HCT116 (cell line): ENCODE results near the gene RHOD.

ENCODE experiments used
- EZH2 ChIP-seq: fragments of 200-600 bp; sonication (generic); IDR thresholded peaks from 2 replicates; pipeline ENCODE4 v1.6.1; 2017; ENCODE audit warnings: antibody characterized with exemption, mixed run types
- POLR2A ChIP-seq: IDR thresholded peaks from 2 replicates; pipeline ENCODE4 v1.7.0; 2011; ENCODE audit warnings: borderline replicate concordance; ENCODE audit not compliant: insufficient read depth, insufficient read length; ENCODE audit errors: extremely low read depth
- TF ChIP-seq, protein P1 (sequence below), 3 experiments: fragments of 200-600 bp in 1 of 3; sonication (generic) in 1 of 3; IDR thresholded peaks in 2 of 3; conservative IDR thresholded peaks in 1 of 3; 2 replicates each; pipeline ENCODE4 v1.5.1; 2012 to 2017; ENCODE audit warnings: low read depth in 2 of 3, low read length in 2 of 3, antibody characterized with exemption in 1 of 3, borderline replicate concordance in 1 of 3, control low read depth in 1 of 3, mild to moderate bottlenecking in 1 of 3, mixed read lengths in 1 of 3, mixed run types in 1 of 3, moderate library complexity in 1 of 3; ENCODE audit not compliant: insufficient read depth in 1 of 3
- TF ChIP-seq, protein P2 (sequence below): IDR thresholded peaks from 2 replicates; pipeline ENCODE4 v1.6.1; 2012
- TF ChIP-seq, protein P3 (sequence below): IDR thresholded peaks from 2 replicates; pipeline ENCODE4 v1.6.1; 2011; ENCODE audit warnings: mild to moderate bottlenecking, low read length, moderate library complexity; ENCODE audit not compliant: insufficient replicate concordance; ENCODE audit errors: extremely low read depth

DNA sequence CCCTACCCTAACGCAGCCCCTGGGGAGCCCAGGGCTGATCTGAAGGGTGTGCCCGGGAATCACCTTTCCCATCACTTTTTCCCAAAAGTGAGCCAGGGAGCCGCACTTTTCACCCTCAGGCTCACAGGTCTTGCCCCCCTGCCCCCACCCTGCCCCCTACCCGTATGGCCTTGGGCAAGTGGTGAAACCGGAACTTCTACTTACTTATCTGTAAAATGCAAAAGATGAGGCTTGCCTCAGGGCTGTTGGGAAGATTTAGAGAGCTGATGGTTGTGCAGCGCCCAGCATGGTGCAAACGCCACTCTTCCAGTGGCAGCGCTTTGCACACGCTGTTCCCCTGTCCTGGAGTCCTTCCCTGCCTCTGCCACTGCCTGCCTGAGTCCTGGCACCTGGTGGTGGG, 25.7 kb upstream of the RHOD start:
- TF ChIP-seq, protein P1, sequence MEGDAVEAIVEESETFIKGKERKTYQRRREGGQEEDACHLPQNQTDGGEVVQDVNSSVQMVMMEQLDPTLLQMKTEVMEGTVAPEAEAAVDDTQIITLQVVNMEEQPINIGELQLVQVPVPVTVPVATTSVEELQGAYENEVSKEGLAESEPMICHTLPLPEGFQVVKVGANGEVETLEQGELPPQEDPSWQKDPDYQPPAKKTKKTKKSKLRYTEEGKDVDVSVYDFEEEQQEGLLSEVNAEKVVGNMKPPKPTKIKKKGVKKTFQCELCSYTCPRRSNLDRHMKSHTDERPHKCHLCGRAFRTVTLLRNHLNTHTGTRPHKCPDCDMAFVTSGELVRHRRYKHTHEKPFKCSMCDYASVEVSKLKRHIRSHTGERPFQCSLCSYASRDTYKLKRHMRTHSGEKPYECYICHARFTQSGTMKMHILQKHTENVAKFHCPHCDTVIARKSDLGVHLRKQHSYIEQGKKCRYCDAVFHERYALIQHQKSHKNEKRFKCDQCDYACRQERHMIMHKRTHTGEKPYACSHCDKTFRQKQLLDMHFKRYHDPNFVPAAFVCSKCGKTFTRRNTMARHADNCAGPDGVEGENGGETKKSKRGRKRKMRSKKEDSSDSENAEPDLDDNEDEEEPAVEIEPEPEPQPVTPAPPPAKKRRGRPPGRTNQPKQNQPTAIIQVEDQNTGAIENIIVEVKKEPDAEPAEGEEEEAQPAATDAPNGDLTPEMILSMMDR (IDR thresholded peaks at IDR 0.05 in 2 of 3, conservative IDR thresholded peaks at IDR 0.05 in 1 of 3; ENCODE audit: borderline replicate concordance in 1 of 3, insufficient read depth in 1 of 3, low read depth in 2 of 3, low read length in 2 of 3) = no peak
- TF ChIP-seq, protein P2, sequence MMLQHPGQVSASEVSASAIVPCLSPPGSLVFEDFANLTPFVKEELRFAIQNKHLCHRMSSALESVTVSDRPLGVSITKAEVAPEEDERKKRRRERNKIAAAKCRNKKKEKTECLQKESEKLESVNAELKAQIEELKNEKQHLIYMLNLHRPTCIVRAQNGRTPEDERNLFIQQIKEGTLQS = no peak
- no peak for TF ChIP-seq EZH2
- TF ChIP-seq, protein P3, sequence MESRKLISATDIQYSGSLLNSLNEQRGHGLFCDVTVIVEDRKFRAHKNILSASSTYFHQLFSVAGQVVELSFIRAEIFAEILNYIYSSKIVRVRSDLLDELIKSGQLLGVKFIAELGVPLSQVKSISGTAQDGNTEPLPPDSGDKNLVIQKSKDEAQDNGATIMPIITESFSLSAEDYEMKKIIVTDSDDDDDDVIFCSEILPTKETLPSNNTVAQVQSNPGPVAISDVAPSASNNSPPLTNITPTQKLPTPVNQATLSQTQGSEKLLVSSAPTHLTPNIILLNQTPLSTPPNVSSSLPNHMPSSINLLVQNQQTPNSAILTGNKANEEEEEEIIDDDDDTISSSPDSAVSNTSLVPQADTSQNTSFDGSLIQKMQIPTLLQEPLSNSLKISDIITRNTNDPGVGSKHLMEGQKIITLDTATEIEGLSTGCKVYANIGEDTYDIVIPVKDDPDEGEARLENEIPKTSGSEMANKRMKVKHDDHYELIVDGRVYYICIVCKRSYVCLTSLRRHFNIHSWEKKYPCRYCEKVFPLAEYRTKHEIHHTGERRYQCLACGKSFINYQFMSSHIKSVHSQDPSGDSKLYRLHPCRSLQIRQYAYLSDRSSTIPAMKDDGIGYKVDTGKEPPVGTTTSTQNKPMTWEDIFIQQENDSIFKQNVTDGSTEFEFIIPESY = no peak
- no peak for TF ChIP-seq POLR2A
